Measurements from ENCODE around the gene SRRD. TPM values are rescaled to one million over a fixed set of nuclear protein-coding genes. Genes with fewer than 3 reads are reported as not detected.

SRRD gene
- total RNA-seq, 4 donors from 2014 or later: 24.0 to 53.1 (median 27.4) TPM

- H3K27ac ChIP-seq: no peak overlapping the region
- H3K27me3 ChIP-seq: no peaks in the 10 kb centered on the region
- in situ Hi-C loops (cut with MboI; ENCODE audit: low sequenced_read_pairs in 4 of 4): no loop called here
- TF ChIP-seq CTCF (IDR thresholded peaks at IDR 0.05 in 4 of 5, conservative IDR thresholded peaks at IDR 0.05 in 1 of 5) (no peak), POLR2A (IDR thresholded peaks at IDR 0.05) (no peak)
- no peaks in the 10 kb centered on the region for H3K4me1 ChIP-seq
- peaks cover 0 to 2% of the 10 kb centered on the region in 2 donors for H3K36me3 ChIP-seq
- no peak overlapping the region for H3K4me3 ChIP-seq
- intact Hi-C loops (cut with DNase I; ENCODE audit: low total_unique reads): no loop called here
- peak in 1 of 2 donors; percentile 44 for ATAC-seq
- no peak for DNase-seq
- H3K9me3 ChIP-seq: no peaks in the 10 kb centered on the region
Observed at GRCh38 chr22:26445577-26446275, 38.0 kb upstream of the SRRD start.

GRCh38 chr22:26446808-26447515 is 36.7 kb upstream of the SRRD start:
- TF ChIP-seq POLR2A (IDR thresholded peaks at IDR 0.05): no peak
- no peak for TF ChIP-seq CTCF (IDR thresholded peaks at IDR 0.05 in 4 of 5, conservative IDR thresholded peaks at IDR 0.05 in 1 of 5)
- intact Hi-C loops (cut with DNase I; ENCODE audit: low total_unique reads): no loop called here
- ATAC-seq (no peak), DNase-seq (no peak)
- no peak overlapping the region for H3K4me3 ChIP-seq
- H3K4me1 ChIP-seq: no peaks in the 10 kb centered on the region
- no peak overlapping the region for H3K27ac ChIP-seq
- no peaks in the 10 kb centered on the region for H3K9me3 ChIP-seq
- in situ Hi-C loops (cut with MboI; ENCODE audit: low sequenced_read_pairs in 4 of 4): no loop called here
- peaks cover 0 to 11% of the 10 kb centered on the region in 2 donors for H3K36me3 ChIP-seq
- H3K27me3 ChIP-seq: no peaks in the 10 kb centered on the region

GRCh38 chr22:26447584-26448329 is 35.9 kb upstream of the SRRD start:
- Histone ChIP-seq H3K36me3 (peaks cover 0 to 18% of the 10 kb centered on the region in 2 donors), H3K27ac (no peak overlapping the region), H3K4me1 (no peaks in the 10 kb centered on the region), H3K27me3 (no peaks in the 10 kb centered on the region), H3K4me3 (no peak overlapping the region), H3K9me3 (no peaks in the 10 kb centered on the region)
- ATAC-seq: no peak
- intact Hi-C loops (cut with DNase I; ENCODE audit: low total_unique reads): no loop called here
- in situ Hi-C loops (cut with MboI; ENCODE audit: low sequenced_read_pairs in 4 of 4): no loop called here
- TF ChIP-seq CTCF (IDR thresholded peaks at IDR 0.05 in 4 of 5, conservative IDR thresholded peaks at IDR 0.05 in 1 of 5): no peak
- no peak for TF ChIP-seq POLR2A (IDR thresholded peaks at IDR 0.05)
- DNase-seq: no peak

GRCh38 chr22:26448334-26448733 is 35.3 kb upstream of the SRRD start:
- TF ChIP-seq CTCF (IDR thresholded peaks at IDR 0.05 in 4 of 5, conservative IDR thresholded peaks at IDR 0.05 in 1 of 5) (no peak), POLR2A (IDR thresholded peaks at IDR 0.05) (no peak)
- H3K27ac ChIP-seq: no peak overlapping the region
- ATAC-seq: no peak

More at GRCh38 chr22:26448334-26448733, 35.3 kb upstream of the SRRD start:
- H3K4me1 ChIP-seq: peaks cover 0 to 4% of the 10 kb centered on the region in 2 donors
- in situ Hi-C loops (cut with MboI; ENCODE audit: low sequenced_read_pairs in 4 of 4): no loop called here
- intact Hi-C loops (cut with DNase I; ENCODE audit: low total_unique reads): no loop called here
- peaks cover 0 to 24% of the 10 kb centered on the region in 2 donors for H3K36me3 ChIP-seq
- no peaks in the 10 kb centered on the region for H3K9me3 ChIP-seq
- H3K4me3 ChIP-seq: no peak overlapping the region
- DNase-seq: no peak
- H3K27me3 ChIP-seq: no peaks in the 10 kb centered on the region
